Measurements from ENCODE around the gene DCHS1.

DCHS1 gene

DNA sequence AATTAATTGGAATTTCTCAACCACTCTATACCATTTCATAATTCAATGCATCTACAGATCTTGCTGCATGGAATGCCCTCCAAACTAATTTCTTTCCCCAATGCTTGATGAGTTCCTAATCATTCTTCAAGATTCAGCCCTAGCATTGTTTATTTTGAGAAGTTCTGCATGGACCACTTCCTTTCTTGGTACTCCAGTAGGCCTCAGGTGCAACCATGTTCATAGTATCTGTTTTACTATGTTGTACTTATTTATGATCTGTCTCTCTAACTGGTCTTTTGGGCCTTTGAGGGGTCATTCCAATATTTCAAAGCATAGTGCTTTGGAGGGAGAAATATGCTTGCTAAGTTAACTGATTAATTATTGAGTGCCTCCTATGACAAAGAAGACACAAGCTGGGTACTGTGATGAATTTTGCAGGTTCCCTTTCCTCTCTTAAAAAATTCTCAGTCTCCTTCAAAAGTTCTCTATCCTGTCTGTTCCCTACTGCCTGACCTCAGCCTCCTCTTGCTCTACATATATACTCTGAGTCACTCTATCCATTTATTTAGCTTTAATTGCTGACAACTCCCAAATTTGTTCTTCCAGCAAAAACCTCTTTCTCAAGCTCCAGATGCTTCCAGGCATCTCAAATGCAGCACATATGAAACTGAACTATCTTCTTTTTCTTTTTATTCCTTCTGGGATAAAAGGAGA lies 18.1 kb upstream of the DCHS1 start:
- no peak for DNase-seq (ENCODE audit: low read depth)

GRCh38 chr11:6671991-6672390 lies 16.4 kb upstream of the DCHS1 start:
- DNase-seq (ENCODE audit: low read depth), result no peak

- DNase-seq (ENCODE audit: low read depth), result no peak
These were observed 14.7 kb upstream of the DCHS1 start for GRCh38 chr11:6670202-6670830.

DNA sequence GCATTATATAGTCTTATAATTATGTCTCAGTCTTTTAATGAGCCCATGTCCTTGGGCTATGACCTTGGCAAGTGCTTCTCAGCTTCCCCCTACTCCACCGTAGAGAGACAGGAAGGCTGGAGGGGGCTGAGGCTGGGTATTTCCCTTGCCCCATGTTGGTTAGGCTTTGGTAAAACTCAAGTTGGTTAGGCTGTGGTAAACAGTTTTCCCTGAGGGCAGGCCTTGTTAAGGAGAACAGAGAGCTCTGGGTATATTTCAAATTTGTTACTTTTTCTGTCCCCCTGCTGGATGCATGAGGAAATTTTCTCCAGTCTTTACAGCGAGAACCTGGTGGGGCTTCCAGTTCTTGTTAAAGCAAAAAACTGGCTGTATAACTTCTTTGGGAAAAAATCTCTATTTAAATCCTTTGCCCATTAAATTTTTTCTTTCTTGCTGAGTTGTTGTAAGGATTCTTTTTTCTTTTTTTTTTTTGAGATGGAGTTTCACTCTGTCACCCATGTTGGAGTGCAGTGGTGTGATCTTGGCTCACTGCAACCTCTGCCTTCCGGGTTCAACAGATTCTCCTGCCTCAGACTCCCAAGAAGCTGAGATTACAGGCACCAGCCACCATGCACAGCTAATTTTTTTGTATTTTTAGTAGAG lies 12.2 kb upstream of the DCHS1 start:
- DNase-seq (ENCODE audit: low read depth), result no peak

- no peak for DNase-seq (ENCODE audit: low read depth)
These were observed 10.9 kb upstream of the DCHS1 start for GRCh38 chr11:6666302-6667183.

GRCh38 chr11:6664551-6664950 lies 8.9 kb upstream of the DCHS1 start:
- DNase-seq (ENCODE audit: low read depth), result no peak

DNA sequence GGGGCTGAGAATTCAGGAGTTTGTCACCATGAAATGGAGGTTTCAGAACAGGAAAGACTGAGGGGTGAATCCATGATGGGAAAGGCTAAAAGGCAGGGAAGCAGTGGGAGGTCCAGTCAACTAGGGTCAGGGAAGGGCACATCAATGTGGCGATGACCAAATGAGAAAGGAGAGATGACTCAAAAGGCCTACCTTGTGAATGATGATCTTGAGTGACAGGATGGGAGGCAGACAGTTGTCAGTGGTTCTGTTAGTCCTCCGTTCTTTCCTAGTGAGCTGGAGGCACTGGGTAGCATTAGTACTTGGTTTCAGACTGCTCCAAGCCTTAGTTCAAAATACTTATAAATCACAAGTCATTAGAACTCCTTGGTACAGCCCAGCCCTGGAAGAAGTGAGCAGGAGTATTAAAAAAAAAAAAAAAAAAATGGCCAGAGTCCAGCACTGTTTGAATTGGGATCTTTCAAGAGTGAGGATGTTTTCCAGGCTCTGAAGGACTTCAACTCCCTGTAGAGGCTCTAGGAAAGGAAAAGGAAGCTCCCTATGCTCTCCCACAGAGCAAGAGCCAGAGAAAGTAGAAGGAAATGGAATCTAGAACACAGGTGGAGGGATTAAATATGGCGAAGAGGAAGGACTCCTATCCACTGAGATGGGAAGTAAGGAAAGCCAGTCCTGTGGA lies 8.3 kb upstream of the DCHS1 start:
- no peak for DNase-seq (ENCODE audit: low read depth)

DNA sequence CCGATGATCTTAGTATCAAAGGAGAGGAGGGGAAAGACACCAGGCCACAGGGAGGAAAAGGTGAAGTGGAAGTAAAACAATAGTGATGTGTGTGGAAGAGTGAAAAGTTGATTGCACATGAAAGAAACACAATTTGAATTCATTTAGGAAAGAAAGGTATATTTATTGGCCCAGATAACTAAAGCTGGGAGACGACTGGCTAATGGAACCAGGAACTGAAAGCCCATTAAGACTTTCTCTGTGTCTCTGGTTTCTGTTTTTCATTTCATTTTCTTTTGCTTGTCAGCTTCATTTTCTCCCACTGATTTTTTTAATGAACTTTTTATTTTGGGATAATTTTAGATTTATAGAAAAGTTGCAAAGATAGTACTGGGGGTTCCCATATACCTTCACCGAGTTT lies 5.1 kb upstream of the DCHS1 start:
- DNase-seq (ENCODE audit: low read depth), result no peak

GRCh38 chr11:6658647-6659046 lies 3.0 kb upstream of the DCHS1 start:
- no peak for DNase-seq (ENCODE audit: low read depth)

DNA sequence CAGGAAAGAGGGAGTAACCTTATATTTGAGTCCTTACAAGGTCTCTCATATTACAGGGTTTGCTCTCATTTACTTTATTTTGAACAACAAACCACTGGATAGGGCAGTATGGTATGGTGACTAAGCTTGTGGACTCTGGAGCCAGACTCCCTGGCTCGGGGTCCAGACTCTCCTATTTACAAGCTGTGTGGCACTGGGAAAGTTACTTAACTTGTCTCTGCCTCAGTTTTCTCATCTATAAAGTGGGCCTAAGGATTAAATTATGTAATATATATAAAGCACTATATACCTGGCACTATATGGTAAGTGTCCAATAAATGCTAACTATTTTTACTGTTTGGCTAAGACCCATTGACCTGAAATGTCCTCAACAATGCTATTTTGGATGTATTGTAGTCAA lies 1.7 kb upstream of the DCHS1 start:
- no peak for DNase-seq (ENCODE audit: low read depth)

GRCh38 chr11:6656936-6657335 lies 1.3 kb upstream of the DCHS1 start:
- DNase-seq (ENCODE audit: low read depth), result no peak

- DNase-seq (ENCODE audit: low read depth), result no peak
These were observed 941 bp upstream of the DCHS1 start for GRCh38 chr11:6656584-6656915.

- no peak for DNase-seq (ENCODE audit: low read depth)
These were observed 404 bp downstream of the DCHS1 start for GRCh38 chr11:6655020-6655789.

GRCh38 chr11:6654281-6655019 lies 1.2 kb downstream of the DCHS1 start:
- no peak for DNase-seq (ENCODE audit: low read depth)

DNA sequence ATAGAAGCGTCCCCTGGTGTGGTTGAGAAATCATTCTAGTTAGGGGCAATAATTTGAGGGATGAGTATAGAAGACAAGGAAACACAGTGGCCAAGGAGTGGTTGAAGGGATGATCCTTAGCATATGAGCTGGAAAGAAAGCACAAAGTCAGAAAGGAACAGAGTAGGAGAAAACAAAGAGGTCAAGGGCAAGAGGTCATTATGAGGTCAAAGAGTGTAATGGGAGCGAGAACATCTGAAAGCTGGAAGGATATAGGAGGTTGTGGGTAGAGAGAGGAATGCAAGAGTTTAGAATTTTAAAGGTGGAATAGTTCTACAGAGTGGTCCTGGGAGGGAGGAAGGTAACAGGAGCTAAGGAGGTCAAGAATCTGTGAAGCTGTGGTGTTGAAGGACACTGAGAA lies 2.0 kb downstream of the DCHS1 start:
- DNase-seq (ENCODE audit: low read depth), result no peak

GRCh38 chr11:6653097-6653496 lies 2.5 kb downstream of the DCHS1 start:
- no peak for DNase-seq (ENCODE audit: low read depth)

GRCh38 chr11:6652182-6652581 lies 3.4 kb downstream of the DCHS1 start:
- no peak for DNase-seq (ENCODE audit: low read depth)

GRCh38 chr11:6650980-6651379 lies 4.6 kb downstream of the DCHS1 start:
- DNase-seq (ENCODE audit: low read depth), result no peak

DNA sequence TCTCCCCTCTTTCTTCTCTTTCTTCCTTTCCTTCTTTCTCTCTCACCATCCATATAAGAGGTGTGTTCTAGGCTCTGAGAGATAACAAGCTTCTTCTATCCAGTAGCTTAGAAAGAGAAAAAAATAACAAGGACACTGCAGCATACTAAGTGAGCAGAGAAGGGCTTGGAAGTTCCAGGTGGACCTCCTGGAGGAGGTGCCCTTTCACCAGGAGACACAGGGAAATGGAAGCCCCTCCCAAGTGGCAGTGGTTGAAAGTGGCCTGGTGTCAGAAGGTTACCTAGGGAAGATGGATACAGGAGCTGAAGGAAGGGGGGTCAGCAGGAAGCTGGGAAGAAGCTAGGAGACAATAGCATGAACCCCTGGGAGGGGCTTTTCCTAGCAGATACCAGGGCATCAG lies 5.5 kb downstream of the DCHS1 start:
- no peak for DNase-seq (ENCODE audit: low read depth)

- DNase-seq (ENCODE audit: low read depth), result no peak
These were observed 7.1 kb downstream of the DCHS1 start for GRCh38 chr11:6648501-6648900.

- DNase-seq (ENCODE audit: low read depth), result no peak
These were observed 7.8 kb downstream of the DCHS1 start for GRCh38 chr11:6647836-6648235.

Measured in GM04503 (cell line).